ENCODE measurements around the gene GALNT15. TPM values are rescaled to one million over a fixed set of nuclear protein-coding genes. Genes with fewer than 3 reads are reported as not detected.

The GALNT15 gene
- total RNA-seq, 1 experiment from 2014 or later: not detected

- Histone ChIP-seq H3K4me2 (ENCODE audit: low read depth, low read length, poor library complexity, severe bottlenecking) (no peak overlapping the region), H3K27me3 (ENCODE audit: low read length) (no peaks in the 10 kb centered on the region)
These were observed 4.1 kb downstream of the GALNT15 start for GRCh38 chr3:16178628-16178988.

GRCh38 chr3:16179261-16179660 lies 4.8 kb downstream of the GALNT15 start:
- no peak overlapping the region for H3K9ac ChIP-seq (ENCODE audit: low read length)
- H3K27ac ChIP-seq (ENCODE audit: low read length): no peak overlapping the region
- no peaks in the 10 kb centered on the region for H3K27me3 ChIP-seq (ENCODE audit: low read length)
- no peaks in the 10 kb centered on the region for H3K36me3 ChIP-seq (ENCODE audit: insufficient read depth, low read length)
- no peaks in the 10 kb centered on the region for H3K9me2 ChIP-seq (replicated peaks; ENCODE audit: insufficient read depth, low read length)
- H3K4me1 ChIP-seq (ENCODE audit: low read length): no peaks in the 10 kb centered on the region; the same call in 1 of the 2 replicates
- H2AFZ ChIP-seq (ENCODE audit: low read length): no peak overlapping the region
- DNase-seq: no peak
- H3K4me3 ChIP-seq (ENCODE audit: low read length): no peak overlapping the region
- H3K79me2 ChIP-seq (ENCODE audit: low read length): no peaks in the 10 kb centered on the region
- no peaks in the 10 kb centered on the region for H4K20me1 ChIP-seq (ENCODE audit: insufficient read depth, low read depth, low read length)
- H3K4me2 ChIP-seq (ENCODE audit: low read depth, low read length, poor library complexity, severe bottlenecking): no peak overlapping the region
- H3K9me3 ChIP-seq (ENCODE audit: low read length): no peaks in the 10 kb centered on the region

More at GRCh38 chr3:16178628-16178988, 4.1 kb downstream of the GALNT15 start:
- Histone ChIP-seq H3K9me2 (replicated peaks; ENCODE audit: insufficient read depth, low read length) (no peaks in the 10 kb centered on the region), H3K27ac (ENCODE audit: low read length) (no peak overlapping the region), H3K4me3 (ENCODE audit: low read length) (no peak overlapping the region), H3K9ac (ENCODE audit: low read length) (no peak overlapping the region), H3K79me2 (ENCODE audit: low read length) (no peaks in the 10 kb centered on the region), H2AFZ (ENCODE audit: low read length) (no peak overlapping the region), H3K9me3 (ENCODE audit: low read length) (no peaks in the 10 kb centered on the region), H4K20me1 (ENCODE audit: insufficient read depth, low read depth, low read length) (no peaks in the 10 kb centered on the region), H3K4me1 (ENCODE audit: low read length) (no peaks in the 10 kb centered on the region; the same call in 1 of the 2 replicates), H3K36me3 (ENCODE audit: insufficient read depth, low read length) (no peaks in the 10 kb centered on the region)
- no peak for DNase-seq

GRCh38 chr3:16179771-16180736 lies 5.6 kb downstream of the GALNT15 start:
- Histone ChIP-seq H3K9me2 (replicated peaks; ENCODE audit: insufficient read depth, low read length) (no peaks in the 10 kb centered on the region), H3K27ac (ENCODE audit: low read length) (no peak overlapping the region), H3K9ac (ENCODE audit: low read length) (no peak overlapping the region), H3K36me3 (ENCODE audit: insufficient read depth, low read length) (no peaks in the 10 kb centered on the region), H3K79me2 (ENCODE audit: low read length) (no peaks in the 10 kb centered on the region), H3K4me1 (ENCODE audit: low read length) (no peaks in the 10 kb centered on the region; the same call in 1 of the 2 replicates), H4K20me1 (ENCODE audit: insufficient read depth, low read depth, low read length) (no peaks in the 10 kb centered on the region), H3K27me3 (ENCODE audit: low read length) (no peaks in the 10 kb centered on the region), H3K4me2 (ENCODE audit: low read depth, low read length, poor library complexity, severe bottlenecking) (no peak overlapping the region), H2AFZ (ENCODE audit: low read length) (no peak overlapping the region), H3K9me3 (ENCODE audit: low read length) (no peaks in the 10 kb centered on the region), H3K4me3 (ENCODE audit: low read length) (no peak overlapping the region)
- DNase-seq: no peak

- no peaks in the 10 kb centered on the region for H3K79me2 ChIP-seq (ENCODE audit: low read length)
These were observed 6.3 kb downstream of the GALNT15 start for GRCh38 chr3:16180737-16181134.

GRCh38 chr3:16181361-16181760 lies 6.9 kb downstream of the GALNT15 start:
- H3K27ac ChIP-seq (ENCODE audit: low read length): no peak overlapping the region
- no peak overlapping the region for H2AFZ ChIP-seq (ENCODE audit: low read length)
- H3K4me3 ChIP-seq (ENCODE audit: low read length): no peak overlapping the region
- H3K9ac ChIP-seq (ENCODE audit: low read length): no peak overlapping the region
- H3K9me3 ChIP-seq (ENCODE audit: low read length): no peaks in the 10 kb centered on the region
- no peaks in the 10 kb centered on the region for H4K20me1 ChIP-seq (ENCODE audit: insufficient read depth, low read depth, low read length)
- no peaks in the 10 kb centered on the region; the same call in 1 of the 2 replicates for H3K4me1 ChIP-seq (ENCODE audit: low read length)
- no peaks in the 10 kb centered on the region for H3K9me2 ChIP-seq (replicated peaks; ENCODE audit: insufficient read depth, low read length)
- H3K4me2 ChIP-seq (ENCODE audit: low read depth, low read length, poor library complexity, severe bottlenecking): no peak overlapping the region
- H3K79me2 ChIP-seq (ENCODE audit: low read length): no peaks in the 10 kb centered on the region
- H3K27me3 ChIP-seq (ENCODE audit: low read length): no peaks in the 10 kb centered on the region
- DNase-seq: no peak
- H3K36me3 ChIP-seq (ENCODE audit: insufficient read depth, low read length): no peaks in the 10 kb centered on the region

More at GRCh38 chr3:16180737-16181134, 6.3 kb downstream of the GALNT15 start:
- no peaks in the 10 kb centered on the region for H3K9me3 ChIP-seq (ENCODE audit: low read length)
- no peak overlapping the region for H3K27ac ChIP-seq (ENCODE audit: low read length)
- no peak overlapping the region for H3K4me3 ChIP-seq (ENCODE audit: low read length)
- H3K36me3 ChIP-seq (ENCODE audit: insufficient read depth, low read length): no peaks in the 10 kb centered on the region
- no peak overlapping the region for H3K9ac ChIP-seq (ENCODE audit: low read length)
- H4K20me1 ChIP-seq (ENCODE audit: insufficient read depth, low read depth, low read length): no peaks in the 10 kb centered on the region
- H3K27me3 ChIP-seq (ENCODE audit: low read length): no peaks in the 10 kb centered on the region
- H2AFZ ChIP-seq (ENCODE audit: low read length): no peak overlapping the region
- DNase-seq: no peak
- H3K9me2 ChIP-seq (replicated peaks; ENCODE audit: insufficient read depth, low read length): no peaks in the 10 kb centered on the region
- no peaks in the 10 kb centered on the region; the same call in 1 of the 2 replicates for H3K4me1 ChIP-seq (ENCODE audit: low read length)
- no peak overlapping the region for H3K4me2 ChIP-seq (ENCODE audit: low read depth, low read length, poor library complexity, severe bottlenecking)

GRCh38 chr3:16182183-16182582 lies 7.7 kb downstream of the GALNT15 start:
- Histone ChIP-seq H3K27ac (ENCODE audit: low read length) (no peak overlapping the region), H2AFZ (ENCODE audit: low read length) (no peak overlapping the region), H3K79me2 (ENCODE audit: low read length) (no peaks in the 10 kb centered on the region), H3K36me3 (ENCODE audit: insufficient read depth, low read length) (no peaks in the 10 kb centered on the region), H4K20me1 (ENCODE audit: insufficient read depth, low read depth, low read length) (no peaks in the 10 kb centered on the region), H3K4me1 (ENCODE audit: low read length) (no peaks in the 10 kb centered on the region; the same call in 1 of the 2 replicates), H3K4me3 (ENCODE audit: low read length) (no peak overlapping the region), H3K27me3 (ENCODE audit: low read length) (no peaks in the 10 kb centered on the region), H3K9ac (ENCODE audit: low read length) (no peak overlapping the region), H3K9me2 (replicated peaks; ENCODE audit: insufficient read depth, low read length) (no peaks in the 10 kb centered on the region), H3K4me2 (ENCODE audit: low read depth, low read length, poor library complexity, severe bottlenecking) (no peak overlapping the region), H3K9me3 (ENCODE audit: low read length) (no peaks in the 10 kb centered on the region)
- no peak for DNase-seq

- no peak for DNase-seq
- Histone ChIP-seq H3K4me1 (ENCODE audit: low read length) (peaks cover 4% of the 10 kb centered on the region; the same call in 1 of the 2 replicates), H3K9me2 (replicated peaks; ENCODE audit: insufficient read depth, low read length) (no peaks in the 10 kb centered on the region), H3K27me3 (ENCODE audit: low read length) (no peaks in the 10 kb centered on the region), H3K9me3 (ENCODE audit: low read length) (no peaks in the 10 kb centered on the region), H3K4me3 (ENCODE audit: low read length) (no peak overlapping the region), H2AFZ (ENCODE audit: low read length) (no peak overlapping the region), H3K9ac (ENCODE audit: low read length) (no peak overlapping the region), H3K27ac (ENCODE audit: low read length) (no peak overlapping the region), H3K36me3 (ENCODE audit: insufficient read depth, low read length) (no peaks in the 10 kb centered on the region), H4K20me1 (ENCODE audit: insufficient read depth, low read depth, low read length) (no peaks in the 10 kb centered on the region), H3K4me2 (ENCODE audit: low read depth, low read length, poor library complexity, severe bottlenecking) (no peak overlapping the region), H3K79me2 (ENCODE audit: low read length) (no peaks in the 10 kb centered on the region)
These were observed 8.1 kb downstream of the GALNT15 start for GRCh38 chr3:16182612-16183011.

- no peaks in the 10 kb centered on the region for H3K36me3 ChIP-seq (ENCODE audit: insufficient read depth, low read length)
- no peak overlapping the region for H2AFZ ChIP-seq (ENCODE audit: low read length)
- H3K4me2 ChIP-seq (ENCODE audit: low read depth, low read length, poor library complexity, severe bottlenecking): no peak overlapping the region
- H3K9me3 ChIP-seq (ENCODE audit: low read length): no peaks in the 10 kb centered on the region
- DNase-seq: no peak
- H3K27me3 ChIP-seq (ENCODE audit: low read length): no peaks in the 10 kb centered on the region
- H3K9me2 ChIP-seq (replicated peaks; ENCODE audit: insufficient read depth, low read length): no peaks in the 10 kb centered on the region
- no peak overlapping the region for H3K4me3 ChIP-seq (ENCODE audit: low read length)
- H4K20me1 ChIP-seq (ENCODE audit: insufficient read depth, low read depth, low read length): no peaks in the 10 kb centered on the region
- H3K9ac ChIP-seq (ENCODE audit: low read length): no peak overlapping the region
- peaks cover 4% of the 10 kb centered on the region; the same call in 1 of the 2 replicates for H3K4me1 ChIP-seq (ENCODE audit: low read length)
- no peaks in the 10 kb centered on the region for H3K79me2 ChIP-seq (ENCODE audit: low read length)
- H3K27ac ChIP-seq (ENCODE audit: low read length): no peak overlapping the region
These were observed 8.6 kb downstream of the GALNT15 start for GRCh38 chr3:16183082-16183481.
